ENCODE measurements around the gene FBXL15. TPM values are rescaled to one million over a fixed set of nuclear protein-coding genes. Genes with fewer than 3 reads are reported as not detected.

FBXL15 gene
- total and polyA plus RNA-seq, 2 of the 4 experiments (the other 2 are of a cell fraction), result 3.0 to 8.4 TPM

DNA sequence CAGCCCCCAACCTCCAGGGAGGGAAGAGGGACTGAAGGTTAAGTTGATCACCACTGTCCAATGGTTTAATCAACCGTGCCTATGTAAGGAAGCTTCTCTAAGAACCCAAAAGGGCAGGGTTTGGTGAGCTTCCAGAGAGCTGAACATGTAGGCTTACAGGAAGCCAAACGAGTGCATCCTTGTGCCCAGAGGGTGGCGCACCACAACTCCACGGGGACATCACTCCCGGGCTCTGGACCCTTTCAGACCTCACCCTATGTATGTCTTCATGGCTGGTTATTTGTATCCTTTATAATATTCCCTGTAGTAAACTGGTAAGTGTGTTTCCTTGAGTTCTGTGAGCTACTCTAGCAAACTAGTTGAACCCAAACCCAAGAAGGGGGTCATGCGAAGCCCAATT is 36.6 kb upstream of the FBXL15 start:
- no peak overlapping the region for H2BK120ac ChIP-seq (ENCODE audit: low read depth, low read length)
- H4K91ac ChIP-seq (ENCODE audit: insufficient read depth, low read depth, low read length), result no peak overlapping the region
- H4K8ac ChIP-seq (ENCODE audit: low read depth in 2 of 2, low read length in 2 of 2), result no peak overlapping the region
- no peaks in the 10 kb centered on the region for H3K9me1 ChIP-seq (ENCODE audit: insufficient read depth, low read length)
- H3K18ac ChIP-seq (ENCODE audit: low read depth, low read length), result no peak overlapping the region
- no TSS peak for BruUV-seq (replicated peaks)
- DNase-seq (no peak), ATAC-seq (ENCODE audit: low read depth) (no peak)
- in situ Hi-C loops (cut with MboI; ENCODE audit: low sequenced_read_pairs) (no loop called here), dilution Hi-C loops (cut with HindIII; ENCODE audit: low sequenced_read_pairs, unreplicated experiment) (no loop called here), intact Hi-C loops (cut with micrococcal nuclease) (no loop called here)
- H3K9ac ChIP-seq (ENCODE audit: low read depth, low read length), result no peak overlapping the region
- TF ChIP-seq RAD21 (IDR thresholded peaks at IDR 0.05; ENCODE audit: low read length) (peak; percentile 25), CEBPB (IDR thresholded peaks at IDR 0.05; ENCODE audit: low read depth, low read length) (no peak), RCOR1 (IDR thresholded peaks at IDR 0.05; ENCODE audit: insufficient replicate concordance, low read length) (no peak), SMC3 (IDR thresholded peaks at IDR 0.05; ENCODE audit: low read depth, low read length) (peak; percentile 27; the same call in 1 of the 2 replicates), CTCF (conservative IDR thresholded peaks at IDR 0.05; ENCODE audit: low read depth, low read length) (peak; percentile 31; the same call in 1 of the 2 replicates), CHD1 (IDR thresholded peaks at IDR 0.05; ENCODE audit: low read depth, low read length) (no peak), MAZ (IDR thresholded peaks at IDR 0.05; ENCODE audit: borderline replicate concordance, low read depth, low read length) (no peak), BHLHE40 (IDR thresholded peaks at IDR 0.05; ENCODE audit: low read depth, low read length) (no peak), MXI1 (IDR thresholded peaks at IDR 0.05; ENCODE audit: borderline replicate concordance, low read depth, low read length) (no peak), POLR2A (IDR thresholded peaks at IDR 0.05; ENCODE audit: low read depth, low read length) (no peak)
- POLR2A ChIA-PET (ENCODE audit: unreplicated experiment), result no interaction called here
- H3K36me3 ChIP-seq (ENCODE audit: control insufficient read depth, insufficient read depth, low read length), result peaks cover 41% of the 10 kb centered on the region
- CTCF ChIA-PET, result interaction anchor here (0.7 to 1.7 kb wide), 2 partner anchors 10 to 154 kb away, joined by 3 to 4 read pairs; no protein-coding TSS in a partner anchor
- no peaks in the 10 kb centered on the region for H3K79me1 ChIP-seq (ENCODE audit: low read depth in 1 of 2, low read length in 2 of 2)
- no peak overlapping the region for H3K14ac ChIP-seq (replicated peaks; ENCODE audit: low read depth, low read length)
- WGBS, 2 experiments (ENCODE audit: extremely low coverage in 2 of 2, insufficient read length in 1 of 2), result 67% methylated on average over 1 of the region's 6 CpGs; no CpG with 5 or more reads in 1 of the 2 experiments
- H3K4me2 ChIP-seq (ENCODE audit: low read depth, low read length), result no peak overlapping the region
- H3K27me3 ChIP-seq (ENCODE audit: control insufficient read depth, insufficient read depth, low read length), result no peaks in the 10 kb centered on the region
- H2BK5ac ChIP-seq (ENCODE audit: low read depth, low read length, poor library complexity, severe bottlenecking), result no peak overlapping the region
- H3K23ac ChIP-seq (ENCODE audit: low read depth, low read length), result no peak overlapping the region
- H2BK15ac ChIP-seq (ENCODE audit: low read depth, low read length), result no peak overlapping the region
- H4K5ac ChIP-seq (ENCODE audit: low read depth, low read length), result no peak overlapping the region
- no peak overlapping the region for H3K56ac ChIP-seq (ENCODE audit: extremely low read depth, insufficient read depth, low read length)
- H3K4me3 ChIP-seq (ENCODE audit: insufficient read depth, low read depth, low read length), result no peak overlapping the region
- no peaks in the 10 kb centered on the region for H3K9me3 ChIP-seq (ENCODE audit: control insufficient read depth, insufficient read depth, low read length)
- H2BK20ac ChIP-seq (ENCODE audit: low read depth, low read length), result no peak overlapping the region
- H2AFZ ChIP-seq (replicated peaks; ENCODE audit: low read length, poor library complexity), result no peak overlapping the region
- H3K4me1 ChIP-seq (ENCODE audit: control insufficient read depth, insufficient read depth, low read length), result peaks cover 3% of the 10 kb centered on the region; the same call in 1 of the 2 replicates
- H2AK9ac ChIP-seq (replicated peaks; ENCODE audit: low read depth, low read length, poor library complexity), result no peak overlapping the region
- no peaks in the 10 kb centered on the region; the same call in 1 of the 2 replicates for H4K20me1 ChIP-seq (ENCODE audit: insufficient read depth, low read length)
- no peak overlapping the region for H3K4ac ChIP-seq (ENCODE audit: low read depth, low read length)
- H3K27ac ChIP-seq (ENCODE audit: insufficient read depth, low read length), result no peak overlapping the region
- no peak overlapping the region for H2AK5ac ChIP-seq (ENCODE audit: low read depth, low read length)
